Subcutaneous adipose tissue (tissue), 4 donors: ENCODE results near the gene EPAS1. TPM values are rescaled to one million over a fixed set of nuclear protein-coding genes. Genes with fewer than 3 reads are reported as not detected.

ENCODE experiments used
- CTCF ChIP-seq: fragments of 450-650 bp; IDR thresholded peaks from one replicate; pipeline ENCODE4 v1.5.1; 2016; ENCODE audit warnings: low read depth, mild to moderate bottlenecking, control low read depth, antibody characterized with exemption, moderate library complexity
- total RNA-seq, 4 donors: library from RNA; depleted of rRNA; stranded (reverse); fragments of >200 nt; gene quantifications; one replicate each; pipeline ENCODE4 v1.1.0, GENCODE V29; 2016

EPAS1 gene
- total RNA-seq, 4 donors from 2014 or later = 168 to 1,000 (median 337) TPM

- TF ChIP-seq CTCF = no peak
Measured at GRCh38 chr2:46414701-46415100, 117.5 kb downstream of the EPAS1 start.

GRCh38 chr2:46416280-46416679, 119.1 kb downstream of the EPAS1 start:
- TF ChIP-seq CTCF = no peak

- TF ChIP-seq CTCF = no peak
Measured at GRCh38 chr2:46416739-46417403, 119.7 kb downstream of the EPAS1 start.

GRCh38 chr2:46420945-46421344, 123.7 kb downstream of the EPAS1 start:
- no peak for TF ChIP-seq CTCF

GRCh38 chr2:46421361-46421760, 124.2 kb downstream of the EPAS1 start:
- no peak for TF ChIP-seq CTCF

- TF ChIP-seq CTCF = no peak
Measured at GRCh38 chr2:46422717-46423394, 125.6 kb downstream of the EPAS1 start.

- TF ChIP-seq CTCF = no peak
Measured at GRCh38 chr2:46424937-46425336, 127.7 kb downstream of the EPAS1 start.
